Testis (tissue), 3 donors: ENCODE data around the gene LSM7. TPM values are rescaled to one million over a fixed set of nuclear protein-coding genes. Genes with fewer than 3 reads are reported as not detected.

ENCODE experiments used
- DNase-seq: peaks from one replicate; pipeline ENCODE4 v3.0.0-alpha.2; 2019
- H3K27ac ChIP-seq, 2 donors: fragments of 200-600 bp; sonication (generic); one replicate each; pipeline ENCODE4 v1.5.1; 2019
- H3K27me3 ChIP-seq: fragments of 200-600 bp; sonication (generic); one replicate; pipeline ENCODE4 v1.5.1; 2019
- H3K36me3 ChIP-seq: fragments of 200-600 bp; sonication (generic); one replicate; pipeline ENCODE4 v1.5.1; 2017; ENCODE audit warnings: low read depth; ENCODE audit errors: missing control alignments
- H3K4me1 ChIP-seq: fragments of 200-600 bp; sonication (generic); one replicate; pipeline ENCODE4 v1.5.1; 2019
- H3K4me3 ChIP-seq, 2 donors: fragments of 200-600 bp; sonication (generic); one replicate each; pipeline ENCODE4 v1.5.1; 2017 to 2019
- H3K9me3 ChIP-seq: fragments of 200-600 bp; sonication (generic); one replicate; pipeline ENCODE4 v1.5.1; 2017
- CTCF ChIP-seq, 3 experiments: fragments of 450-650 bp in 2 of 3; fragments of 200-600 bp in 1 of 3; sonication (generic) in 1 of 3; IDR thresholded peaks; one replicate each; pipeline ENCODE4 v1.5.1; 2016 to 2019; ENCODE audit warnings: antibody characterized with exemption in 3 of 3, mild to moderate bottlenecking in 2 of 3, moderate library complexity in 1 of 3
- POLR2A ChIP-seq: fragments of 450-650 bp; IDR thresholded peaks from one replicate; pipeline ENCODE4 v1.6.1; 2017; ENCODE audit warnings: antibody characterized with exemption, mild to moderate bottlenecking, moderate library complexity
- WGBS, 2 donors: methylation state at CpG; one replicate each; pipeline ENCODE4 v1.1.5; 2018; 5-methylcytosine and 5-hydroxymethylcytosine counted together
- intact Hi-C: fragments of 100-400 bp; cut with DNase I; formaldehyde crosslinking; loops from one replicate; pipeline ENCODE4 v1.15.1; 2023; ENCODE audit warnings: low total_unique reads
- polyA plus RNA-seq: library from polyadenylated mRNA; stranded (reverse); fragments of 350-450 nt; fragmentation: Illumina TruSeq; extraction: RNeasy Lipid Tissue Mini Kit (QIAGEN cat#74804); gene quantifications from one replicate; pipeline ENCODE4 v1.2.3, GENCODE V29; 2014; ENCODE audit warnings: low read depth, low replicate concordance; ENCODE audit not compliant: insufficient read depth
- total RNA-seq, 2 donors: library from RNA; depleted of rRNA; stranded (reverse); fragments of >200 nt; gene quantifications; one replicate each; pipeline ENCODE4 v1.2.3, GENCODE V29; 2016

The LSM7 gene
- total and polyA plus RNA-seq, 3 donors from 2014 or later, result 80.7 to 179 (median 163) TPM

GRCh38 chr19:2354670-2355069, 26.3 kb upstream of the LSM7 start:
- Histone ChIP-seq H3K4me3 (no peak overlapping the region), H3K27me3 (no peaks in the 10 kb centered on the region), H3K4me1 (no peaks in the 10 kb centered on the region), H3K9me3 (no peaks in the 10 kb centered on the region), H3K27ac (no peak overlapping the region), H3K36me3 (no peaks in the 10 kb centered on the region)
- TF ChIP-seq CTCF (IDR thresholded peaks at IDR 0.05) (no peak), POLR2A (no peak)
- DNase-seq, result no peak
- WGBS, 2 donors, result 92 to 93% methylated on average over 12 to 17 of the region's 17 CpGs
- intact Hi-C loops, result no loop called here

- Histone ChIP-seq H3K27ac (no peak overlapping the region), H3K4me3 (no peak overlapping the region), H3K27me3 (no peaks in the 10 kb centered on the region), H3K36me3 (no peaks in the 10 kb centered on the region), H3K9me3 (no peaks in the 10 kb centered on the region), H3K4me1 (no peaks in the 10 kb centered on the region)
- 89 to 96% methylated on average over 23 to 34 of the region's 34 CpGs for WGBS, 2 donors
- no peak for TF ChIP-seq CTCF (IDR thresholded peaks at IDR 0.05)
- no peak for TF ChIP-seq POLR2A
- intact Hi-C loops, result no loop called here
- no peak for DNase-seq
Measured at GRCh38 chr19:2353887-2354592, 25.7 kb upstream of the LSM7 start.

GRCh38 chr19:2353159-2353886, 24.9 kb upstream of the LSM7 start:
- Histone ChIP-seq H3K36me3 (no peaks in the 10 kb centered on the region), H3K27me3 (no peaks in the 10 kb centered on the region), H3K27ac (no peak overlapping the region), H3K9me3 (no peaks in the 10 kb centered on the region), H3K4me1 (no peaks in the 10 kb centered on the region), H3K4me3 (no peak overlapping the region)
- 87 to 89% methylated on average over 15 to 36 of the region's 45 CpGs for WGBS, 2 donors
- no peak for DNase-seq
- intact Hi-C loops, result no loop called here
- TF ChIP-seq POLR2A (no peak), CTCF (IDR thresholded peaks at IDR 0.05) (no peak)

GRCh38 chr19:2352121-2352520, 23.7 kb upstream of the LSM7 start:
- WGBS, 2 donors, result 91 to 94% methylated on average over 11 to 16 of the region's 24 CpGs
- intact Hi-C loops, result no loop called here
- TF ChIP-seq POLR2A (no peak), CTCF (IDR thresholded peaks at IDR 0.05) (no peak)
- H3K4me3 ChIP-seq, result no peak overlapping the region
- no peaks in the 10 kb centered on the region for H3K27me3 ChIP-seq
- no peak for DNase-seq
- no peaks in the 10 kb centered on the region for H3K9me3 ChIP-seq
- H3K27ac ChIP-seq, result no peak overlapping the region
- H3K36me3 ChIP-seq, result no peaks in the 10 kb centered on the region
- no peaks in the 10 kb centered on the region for H3K4me1 ChIP-seq
